GM12873 (cell line): ENCODE results near the gene PSMC5.

Experiments
- CTCF ChIP-seq: IDR thresholded peaks from 2 replicates; pipeline ENCODE4 v1.5.1; 2012; ENCODE audit warnings: low read depth, mild to moderate bottlenecking, moderate library complexity, low read length, control low read depth; ENCODE audit not compliant: insufficient read depth; ENCODE audit errors: missing control alignments

PSMC5 gene

DNA sequence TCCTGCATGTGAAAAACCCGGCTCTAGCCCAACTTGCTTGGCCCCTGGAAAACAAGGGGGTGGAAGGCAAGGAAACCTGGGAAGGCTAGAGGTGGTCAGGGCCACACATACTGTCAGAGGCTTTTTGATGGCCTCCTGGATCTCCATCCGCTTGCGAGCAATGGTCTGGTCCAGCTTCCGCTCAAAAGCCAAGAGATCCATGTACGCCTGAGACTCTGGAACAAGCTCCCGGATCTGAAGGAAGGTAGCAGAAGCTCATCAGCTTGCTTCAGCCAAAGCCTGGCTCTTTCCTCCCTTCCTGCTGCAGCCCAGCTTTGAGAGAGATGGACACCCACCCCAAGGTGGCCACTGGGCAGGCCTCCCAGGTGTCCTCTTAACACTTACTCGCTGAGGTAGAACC, 9.6 kb downstream of the PSMC5 start:
- no peak for TF ChIP-seq CTCF

- TF ChIP-seq CTCF = no peak
These were observed 10.2 kb downstream of the PSMC5 start for GRCh38 chr17:63837480-63837879.

DNA sequence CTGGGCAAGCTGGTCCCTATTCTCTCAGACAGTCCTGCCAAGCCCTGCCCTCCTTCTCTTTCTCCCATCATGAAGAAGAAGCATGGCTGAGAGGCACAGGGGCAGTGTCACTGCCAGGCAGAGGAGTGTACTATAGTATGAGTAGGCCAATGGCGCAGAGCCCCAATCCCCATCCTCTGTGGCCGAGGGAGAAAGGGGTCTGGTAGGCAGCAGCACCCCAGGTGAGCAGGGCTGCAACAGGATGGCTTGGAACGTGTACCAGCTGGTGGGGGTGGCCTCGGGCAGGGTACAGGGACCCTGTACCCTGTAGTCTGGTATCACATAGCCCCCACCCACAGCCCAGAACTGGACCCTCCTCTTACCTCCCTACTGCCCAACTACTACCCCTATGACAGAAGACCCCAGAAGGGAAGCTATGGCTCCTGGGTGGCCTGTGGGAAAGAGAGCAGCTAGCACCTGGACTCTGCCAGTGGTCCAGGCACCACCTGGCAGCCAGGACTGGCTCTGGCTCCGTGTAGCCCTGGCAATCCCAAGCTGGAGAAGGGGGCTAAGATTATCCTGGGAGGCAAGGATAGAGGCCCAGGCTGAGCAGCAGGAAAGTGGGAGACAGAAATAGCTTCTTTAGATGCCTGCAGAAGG, 10.8 kb downstream of the PSMC5 start:
- no peak for TF ChIP-seq CTCF

GRCh38 chr17:63838631-63839171, 11.5 kb downstream of the PSMC5 start:
- no peak for TF ChIP-seq CTCF

DNA sequence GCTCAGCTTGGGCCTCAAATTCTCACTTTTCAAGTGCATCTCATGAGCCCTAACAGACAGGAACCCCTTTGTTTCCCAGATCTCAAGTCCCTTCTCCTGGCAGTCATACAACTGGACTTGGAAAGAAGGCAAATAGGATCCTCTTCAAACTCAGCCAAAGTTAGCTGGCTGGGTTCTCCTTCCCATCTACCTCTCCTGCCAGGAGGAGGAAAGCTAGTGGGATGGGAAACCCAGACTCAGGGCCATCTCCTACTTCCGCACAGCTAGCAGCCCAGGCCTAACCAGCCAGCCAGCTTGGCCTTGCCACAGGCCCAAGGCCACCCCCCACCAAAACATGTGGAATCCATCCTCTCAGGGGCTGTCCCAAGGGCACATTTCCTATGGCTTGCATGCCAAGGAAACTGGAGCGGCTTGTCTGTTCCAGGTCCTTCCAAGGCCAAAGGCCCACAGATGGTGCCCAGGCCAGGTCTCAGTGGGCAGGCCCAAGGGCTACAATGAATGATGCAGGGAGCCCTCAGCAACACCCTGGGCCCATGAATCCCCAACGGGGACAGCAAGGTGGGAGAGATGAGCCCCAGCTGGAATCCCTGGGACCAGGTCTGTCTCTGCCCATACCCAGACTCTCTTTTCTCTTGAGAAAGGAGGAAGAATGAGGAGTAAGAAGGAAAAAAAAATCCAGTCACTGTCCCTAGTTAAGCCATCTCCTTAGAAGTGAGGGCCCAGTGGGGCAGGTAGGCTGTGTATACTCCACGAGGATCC, 13.5 kb downstream of the PSMC5 start:
- TF ChIP-seq CTCF = no peak

- no peak for TF ChIP-seq CTCF
These were observed 14.3 kb downstream of the PSMC5 start for GRCh38 chr17:63841350-63842172.

- no peak for TF ChIP-seq CTCF
These were observed 14.9 kb downstream of the PSMC5 start for GRCh38 chr17:63842173-63842539.
